Fibroblast of lung (primary cell): ENCODE measurements around the gene TRIM26. TPM values are rescaled to one million over a fixed set of nuclear protein-coding genes. Genes with fewer than 3 reads are reported as not detected.

Experiments used
- DNase-seq, 2 donors: peaks; one replicate each; pipeline versions ENCODE4 v3.0.0 to v3.0.0-alpha.2; 2010; ENCODE audit warnings: low read depth in 2 of 2
- H2AFZ ChIP-seq: 2 replicates; pipeline ENCODE4 v1.5.1; 2012; ENCODE audit warnings: low read length, control low read depth, inconsistent platforms
- H3K27ac ChIP-seq: 2 replicates; pipeline ENCODE4 v1.5.1; 2011; ENCODE audit warnings: low read length, control low read depth; ENCODE audit not compliant: insufficient read depth
- H3K27me3 ChIP-seq: 2 replicates; pipeline ENCODE4 v1.5.1; 2011; ENCODE audit warnings: mild to moderate bottlenecking, low read length; ENCODE audit not compliant: control insufficient read depth, insufficient read depth
- H3K36me3 ChIP-seq: 2 replicates; pipeline ENCODE4 v1.5.1; 2011; ENCODE audit warnings: low read length; ENCODE audit not compliant: control insufficient read depth, insufficient read depth
- H3K4me1 ChIP-seq: 2 replicates; pipeline ENCODE4 v1.5.1; 2011; ENCODE audit warnings: low read length; ENCODE audit not compliant: control insufficient read depth, insufficient read depth; ENCODE audit errors: extremely low read depth
- H3K4me2 ChIP-seq: 2 replicates; pipeline ENCODE4 v1.5.1; 2011; ENCODE audit warnings: low read length, control low read depth; ENCODE audit not compliant: insufficient read depth; ENCODE audit errors: extremely low read depth
- H3K4me3 ChIP-seq, 4 experiments: fragments of 200-600 bp in 1 of 4; sonication (generic) in 1 of 4; replicated peaks in 1 of 4; 2 replicates each; pipeline ENCODE4 v1.5.1; 2011 to 2016; ENCODE audit warnings: low read length in 4 of 4, low read depth in 3 of 4, mild to moderate bottlenecking in 3 of 4, control low read depth in 2 of 4, inconsistent platforms in 1 of 4, mixed read lengths in 1 of 4; ENCODE audit not compliant: insufficient read depth in 1 of 4; ENCODE audit errors: control extremely low read depth in 1 of 4
- H3K79me2 ChIP-seq: 2 replicates; pipeline ENCODE4 v1.5.1; 2012; ENCODE audit warnings: mild to moderate bottlenecking, low read length, inconsistent platforms; ENCODE audit not compliant: control insufficient read depth, insufficient read depth
- H3K9ac ChIP-seq: 2 replicates; pipeline ENCODE4 v1.5.1; 2011; ENCODE audit warnings: mild to moderate bottlenecking, low read length, control low read depth; ENCODE audit not compliant: insufficient read depth
- H3K9me3 ChIP-seq: 2 replicates; pipeline ENCODE4 v1.5.1; 2012; ENCODE audit warnings: low read depth, low read length; ENCODE audit not compliant: control insufficient read depth, insufficient read depth
- H4K20me1 ChIP-seq: 2 replicates; pipeline ENCODE4 v1.5.1; 2011; ENCODE audit warnings: low read length; ENCODE audit not compliant: control insufficient read depth, insufficient read depth; ENCODE audit errors: extremely low read depth
- EZH2 ChIP-seq: IDR thresholded peaks from 2 replicates; pipeline ENCODE4 v1.5.1; 2012; ENCODE audit warnings: low read length, control low read depth, mild to moderate bottlenecking; ENCODE audit errors: missing control alignments
- polyA plus RNA-seq, 2 donors: library from polyadenylated mRNA; depleted of rRNA in 1 of 2; stranded (reverse) in 1 of 2; unstranded in 1 of 2; fragments of >200 nt; gene quantifications; 2 replicates each; pipeline ENCODE4 v1.2.1, GENCODE V29; 2011 to 2012; ENCODE audit warnings: missing spikeins in 1 of 2
- total RNA-seq: library from RNA; depleted of rRNA; stranded (reverse); fragments of >200 nt; gene quantifications from 2 replicates; pipeline ENCODE4 v1.2.1, GENCODE V29; 2014
- TF ChIP-seq, protein P1 (sequence below), 2 donors: IDR thresholded peaks in 1 of 2; conservative IDR thresholded peaks in 1 of 2; 1 replicate in 1 of 2; 2 replicates in 1 of 2; pipeline ENCODE4 v1.5.1; 2011 to 2012; ENCODE audit warnings: low read length in 2 of 2, control low read depth in 1 of 2, inconsistent platforms in 1 of 2, low read depth in 1 of 2, mild to moderate bottlenecking in 1 of 2

TRIM26 gene
- total and polyA plus RNA-seq, 2 donors (not counting 1 experiment from before 2014, with no cell fraction given): 18.8 to 22.5 TPM

DNA sequence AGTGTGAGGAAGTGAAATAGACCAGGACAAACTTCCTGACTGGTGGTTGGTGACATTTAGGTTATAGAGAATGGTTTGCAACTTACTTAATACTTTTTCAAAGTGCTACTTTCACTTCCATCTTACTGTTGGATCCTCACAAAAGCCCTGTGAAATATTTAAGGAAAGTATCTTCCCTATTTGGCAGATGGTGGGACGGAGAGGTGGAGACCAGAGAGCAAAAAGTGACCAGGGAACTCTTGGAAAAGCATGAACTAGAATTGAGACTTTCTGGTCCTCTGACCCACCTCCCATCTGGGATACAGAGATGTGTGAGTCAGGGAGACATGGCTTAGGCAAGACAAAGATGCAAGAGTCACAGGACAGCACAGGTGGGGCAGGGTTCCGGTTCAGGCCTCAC, 55.2 kb downstream of the TRIM26 start:
- H4K20me1 ChIP-seq: no peaks in the 10 kb centered on the region
- no peak overlapping the region for H3K4me2 ChIP-seq
- H3K36me3 ChIP-seq: no peaks in the 10 kb centered on the region
- H3K4me1 ChIP-seq: peaks cover 6% of the 10 kb centered on the region
- H3K27ac ChIP-seq: no peak overlapping the region
- DNase-seq: no peak
- no peak overlapping the region for H2AFZ ChIP-seq
- peaks cover 3% of the 10 kb centered on the region for H3K27me3 ChIP-seq
- H3K4me3 ChIP-seq: no peak overlapping the region
- TF ChIP-seq, protein P1, sequence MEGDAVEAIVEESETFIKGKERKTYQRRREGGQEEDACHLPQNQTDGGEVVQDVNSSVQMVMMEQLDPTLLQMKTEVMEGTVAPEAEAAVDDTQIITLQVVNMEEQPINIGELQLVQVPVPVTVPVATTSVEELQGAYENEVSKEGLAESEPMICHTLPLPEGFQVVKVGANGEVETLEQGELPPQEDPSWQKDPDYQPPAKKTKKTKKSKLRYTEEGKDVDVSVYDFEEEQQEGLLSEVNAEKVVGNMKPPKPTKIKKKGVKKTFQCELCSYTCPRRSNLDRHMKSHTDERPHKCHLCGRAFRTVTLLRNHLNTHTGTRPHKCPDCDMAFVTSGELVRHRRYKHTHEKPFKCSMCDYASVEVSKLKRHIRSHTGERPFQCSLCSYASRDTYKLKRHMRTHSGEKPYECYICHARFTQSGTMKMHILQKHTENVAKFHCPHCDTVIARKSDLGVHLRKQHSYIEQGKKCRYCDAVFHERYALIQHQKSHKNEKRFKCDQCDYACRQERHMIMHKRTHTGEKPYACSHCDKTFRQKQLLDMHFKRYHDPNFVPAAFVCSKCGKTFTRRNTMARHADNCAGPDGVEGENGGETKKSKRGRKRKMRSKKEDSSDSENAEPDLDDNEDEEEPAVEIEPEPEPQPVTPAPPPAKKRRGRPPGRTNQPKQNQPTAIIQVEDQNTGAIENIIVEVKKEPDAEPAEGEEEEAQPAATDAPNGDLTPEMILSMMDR (conservative IDR thresholded peaks at IDR 0.05 in 1 of 2, IDR thresholded peaks at IDR 0.05 in 1 of 2; ENCODE audit: low read depth in 1 of 2, low read length in 2 of 2): no peak
- no peak for TF ChIP-seq EZH2
- H3K9me3 ChIP-seq: no peaks in the 10 kb centered on the region
- no peak overlapping the region for H3K9ac ChIP-seq
- H3K79me2 ChIP-seq: no peaks in the 10 kb centered on the region

DNA sequence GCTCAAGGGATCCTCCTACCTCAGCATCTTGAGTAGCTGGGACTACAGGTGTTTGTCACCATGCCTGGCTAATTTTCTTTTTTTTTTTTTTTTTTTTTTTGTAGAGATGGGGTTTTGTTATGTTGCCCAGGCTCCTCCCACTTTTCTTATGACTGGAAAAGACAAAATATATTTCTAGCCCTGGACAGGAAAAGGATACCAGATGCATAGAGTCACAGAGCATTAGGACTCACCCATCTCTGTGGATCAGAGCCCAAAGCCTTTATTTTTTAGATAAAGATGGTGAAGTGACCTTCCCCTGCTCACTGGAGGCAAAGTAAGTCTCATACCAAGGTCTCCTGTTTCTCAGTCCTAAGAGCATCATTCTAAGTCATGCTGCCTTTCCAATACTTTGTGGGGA, 55.6 kb downstream of the TRIM26 start:
- no peak for DNase-seq

DNA sequence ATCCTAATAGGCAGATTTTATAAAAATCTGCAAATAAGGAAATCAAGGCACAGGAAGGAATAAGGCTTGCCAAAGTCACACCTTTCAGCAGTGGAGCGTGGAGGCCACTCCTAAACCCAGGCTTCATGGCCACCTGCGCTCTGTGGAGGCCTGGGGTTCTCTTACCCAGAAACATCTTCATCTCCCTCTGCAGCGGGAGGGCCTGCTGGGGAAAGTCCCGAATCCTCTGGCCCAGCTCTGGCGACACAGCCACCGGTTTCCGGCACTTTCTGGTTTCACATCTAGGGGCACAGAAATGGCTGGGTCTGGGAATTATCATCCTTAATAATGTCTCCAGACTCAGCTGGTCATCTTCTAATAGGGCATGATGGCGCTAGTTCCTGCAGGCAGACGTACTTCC, 56.4 kb downstream of the TRIM26 start:
- no peak overlapping the region for H2AFZ ChIP-seq
- peaks cover 6% of the 10 kb centered on the region for H3K4me1 ChIP-seq
- DNase-seq: no peak
- H3K4me2 ChIP-seq: no peak overlapping the region
- H3K79me2 ChIP-seq: no peaks in the 10 kb centered on the region
- peaks cover 3% of the 10 kb centered on the region for H3K27me3 ChIP-seq
- no peak overlapping the region for H3K9ac ChIP-seq
- no peaks in the 10 kb centered on the region for H4K20me1 ChIP-seq
- H3K9me3 ChIP-seq: no peaks in the 10 kb centered on the region
- H3K36me3 ChIP-seq: no peaks in the 10 kb centered on the region
- H3K27ac ChIP-seq: no peak overlapping the region
- no peak overlapping the region for H3K4me3 ChIP-seq
- TF ChIP-seq, protein P1 (conservative IDR thresholded peaks at IDR 0.05 in 1 of 2, IDR thresholded peaks at IDR 0.05 in 1 of 2; ENCODE audit: low read depth in 1 of 2, low read length in 2 of 2): no peak
- no peak for TF ChIP-seq EZH2

More for the DNA sequence above, 55.6 kb downstream of the TRIM26 start:
- Histone ChIP-seq H3K27ac (no peak overlapping the region), H3K27me3 (peaks cover 3% of the 10 kb centered on the region), H3K9ac (no peak overlapping the region), H2AFZ (no peak overlapping the region), H3K4me2 (no peak overlapping the region), H4K20me1 (no peaks in the 10 kb centered on the region), H3K4me1 (peaks cover 6% of the 10 kb centered on the region), H3K9me3 (no peaks in the 10 kb centered on the region), H3K4me3 (no peak overlapping the region), H3K79me2 (no peaks in the 10 kb centered on the region), H3K36me3 (no peaks in the 10 kb centered on the region)
- TF ChIP-seq, protein P1 (conservative IDR thresholded peaks at IDR 0.05 in 1 of 2, IDR thresholded peaks at IDR 0.05 in 1 of 2; ENCODE audit: low read depth in 1 of 2, low read length in 2 of 2): no peak
- TF ChIP-seq EZH2: no peak
